Mesodermal cell (in vitro differentiated cells): ENCODE measurements around the gene WFIKKN2.

Source experiments
- H3K27ac ChIP-seq: 2 replicates; pipeline ENCODE4 v1.7.0; 2013; ENCODE audit warnings: mild to moderate bottlenecking, low read depth, low read length, moderate library complexity; ENCODE audit not compliant: severe bottlenecking
- H3K36me3 ChIP-seq: 2 replicates; pipeline ENCODE4 v1.7.1; 2013; ENCODE audit warnings: mild to moderate bottlenecking, low read length, moderate library complexity; ENCODE audit not compliant: control insufficient read depth, insufficient read depth
- H3K4me1 ChIP-seq: one replicate; pipeline ENCODE4 v1.7.1; 2013; ENCODE audit warnings: mild to moderate bottlenecking, low read length; ENCODE audit not compliant: insufficient read depth, control insufficient read depth, poor library complexity, severe bottlenecking
- H3K4me3 ChIP-seq: 2 replicates; pipeline ENCODE4 v1.7.0; 2013; ENCODE audit warnings: low read length, control low read depth, mild to moderate bottlenecking; ENCODE audit not compliant: insufficient read depth, poor library complexity, severe bottlenecking; ENCODE audit errors: extremely low read depth
- H3K9me3 ChIP-seq: 2 replicates; pipeline ENCODE4 v1.7.1; 2013; ENCODE audit warnings: mild to moderate bottlenecking, low read length, moderate library complexity; ENCODE audit not compliant: control insufficient read depth
- WGBS, 2 experiments: methylation state at CpG; one replicate each; pipeline ENCODE4 v1.1.5; 2013; ENCODE audit warnings: missing lambda C conversion rate in 2 of 2; ENCODE audit not compliant: insufficient coverage in 2 of 2; 5-methylcytosine and 5-hydroxymethylcytosine counted together

Gene WFIKKN2

DNA sequence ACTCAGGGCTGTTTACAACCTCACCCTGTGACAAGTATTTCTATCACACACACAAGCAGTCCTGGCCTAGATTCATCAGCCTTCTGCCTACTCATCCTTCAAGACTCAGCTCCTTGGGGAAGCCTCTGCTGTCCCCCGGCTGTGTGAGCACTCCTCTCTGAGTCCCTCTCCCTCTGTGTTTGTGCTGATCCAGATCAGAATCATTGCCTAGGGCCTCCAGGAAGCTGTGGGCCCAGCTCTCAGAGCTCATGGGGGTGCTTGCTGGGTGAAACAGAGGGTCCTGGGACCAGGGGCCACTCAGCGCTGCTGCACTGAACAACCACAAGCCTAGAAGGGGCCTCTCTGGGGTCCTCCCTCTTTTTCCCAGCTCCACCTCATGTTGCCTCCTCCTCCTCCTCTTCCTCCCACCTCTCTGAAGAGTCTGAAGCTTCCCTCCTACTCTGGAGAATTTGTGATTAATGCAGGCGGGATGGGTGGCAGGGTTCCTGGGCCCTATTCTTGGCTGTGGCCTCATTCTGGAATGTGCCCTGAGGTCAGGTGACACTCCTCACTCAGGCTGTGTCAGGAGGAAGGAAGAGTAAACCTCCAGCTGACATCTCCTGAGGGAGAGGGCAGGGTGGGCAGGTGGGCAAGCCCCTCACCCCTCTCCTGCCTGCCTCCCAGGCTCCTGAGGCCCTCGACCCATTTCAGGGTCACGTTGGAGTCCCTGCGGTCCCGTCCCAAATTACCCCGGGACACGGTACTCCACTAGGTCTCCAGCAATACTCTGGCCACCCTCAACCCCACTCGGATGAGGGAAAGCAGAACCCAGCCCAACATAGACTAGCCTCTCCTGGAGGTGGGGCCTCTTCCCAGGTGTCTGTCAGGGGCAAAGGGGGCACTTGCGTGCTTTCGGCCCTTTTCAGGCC, 10.1 kb downstream of the WFIKKN2 start:
- H3K36me3 ChIP-seq = no peaks in the 10 kb centered on the region
- 89% methylated on average over 10 to 12 of the region's 12 CpGs for WGBS, 2 experiments
- H3K27ac ChIP-seq = no peak overlapping the region
- H3K4me3 ChIP-seq = no peak overlapping the region
- no peaks in the 10 kb centered on the region for H3K9me3 ChIP-seq
- H3K4me1 ChIP-seq = peaks cover 13% of the 10 kb centered on the region

- H3K9me3 ChIP-seq = no peaks in the 10 kb centered on the region
- peaks cover 12% of the 10 kb centered on the region for H3K4me1 ChIP-seq
- no peak overlapping the region for H3K4me3 ChIP-seq
- no peaks in the 10 kb centered on the region for H3K36me3 ChIP-seq
- no peak overlapping the region for H3K27ac ChIP-seq
- WGBS, 2 experiments = 90 to 100% methylated on average over 3 to 4 of the region's 4 CpGs
Measured at GRCh38 chr17:50847566-50847965, 12.2 kb downstream of the WFIKKN2 start.

DNA sequence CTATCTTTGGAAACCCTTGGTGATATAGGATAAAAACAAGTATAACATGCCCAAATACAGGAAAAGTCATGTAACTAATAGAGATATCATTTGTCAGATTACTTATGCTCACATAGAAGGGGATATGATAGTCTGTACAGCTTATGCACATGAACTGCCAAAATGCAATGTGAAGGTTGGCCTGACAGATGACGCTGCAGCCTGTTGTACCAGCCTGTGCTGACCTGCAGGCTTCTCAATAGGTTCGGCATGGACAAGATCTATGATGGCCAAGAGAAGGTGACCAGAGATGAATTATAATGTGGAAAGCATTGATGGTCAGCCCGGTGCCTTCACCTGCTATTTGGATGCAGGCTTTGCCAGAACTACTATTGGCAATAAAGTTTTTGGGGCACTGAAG, 12.7 kb downstream of the WFIKKN2 start:
- WGBS, 2 experiments = 97 to 100% methylated on average over 2 to 3 of the region's 3 CpGs
- no peak overlapping the region for H3K4me3 ChIP-seq
- H3K9me3 ChIP-seq = no peaks in the 10 kb centered on the region

GRCh38 chr17:50848711-50849110, 13.3 kb downstream of the WFIKKN2 start:
- Histone ChIP-seq H3K9me3 (no peaks in the 10 kb centered on the region), H3K36me3 (no peaks in the 10 kb centered on the region), H3K4me3 (no peak overlapping the region), H3K27ac (no peak overlapping the region), H3K4me1 (peaks cover 15% of the 10 kb centered on the region)
- WGBS, 2 experiments = 63% methylated on average over 1 of the region's 2 CpGs; no CpG with 5 or more reads in 1 of the 2 experiments

More for the DNA sequence above, 12.7 kb downstream of the WFIKKN2 start:
- Histone ChIP-seq H3K27ac (no peak overlapping the region), H3K36me3 (no peaks in the 10 kb centered on the region), H3K4me1 (peaks cover 14% of the 10 kb centered on the region)

GRCh38 chr17:50850640-50851039, 15.3 kb downstream of the WFIKKN2 start:
- H3K4me1 ChIP-seq = peaks cover 13% of the 10 kb centered on the region

DNA sequence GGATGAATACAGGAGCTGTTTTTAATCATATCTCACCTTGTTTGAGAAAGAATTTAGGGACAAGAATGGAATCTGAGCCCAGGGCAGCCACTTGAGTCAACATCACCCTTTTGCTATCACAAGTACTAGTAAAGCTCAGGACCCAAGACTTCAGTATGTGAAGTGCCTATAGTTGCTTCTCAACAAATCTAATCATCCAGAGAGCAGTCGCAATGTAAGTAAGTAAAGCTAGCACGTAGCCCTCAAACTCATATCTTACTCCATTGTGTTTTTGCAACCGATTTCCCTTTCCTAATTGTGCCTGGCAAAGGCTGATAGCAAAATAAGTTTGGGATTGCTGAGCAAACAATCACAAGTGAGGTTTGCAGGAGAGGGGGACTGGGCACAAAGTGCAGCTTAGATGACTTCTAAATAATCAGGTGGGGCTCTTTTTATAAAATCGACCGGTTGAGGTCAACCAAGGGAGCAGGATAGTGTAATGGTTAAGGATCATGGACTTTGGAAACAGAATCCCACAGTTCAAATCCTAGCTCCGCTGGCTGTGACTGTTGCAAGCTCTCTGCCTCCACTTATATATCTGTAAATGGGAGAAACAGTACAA, 17.7 kb downstream of the WFIKKN2 start:
- no peaks in the 10 kb centered on the region for H3K36me3 ChIP-seq
- 94 to 97% methylated on average over 4 of the region's 6 CpGs for WGBS, 2 experiments
- peak overlapping the region; percentile 20 for H3K27ac ChIP-seq
- no peaks in the 10 kb centered on the region for H3K9me3 ChIP-seq
- H3K4me1 ChIP-seq = peaks cover 13% of the 10 kb centered on the region
- no peak overlapping the region for H3K4me3 ChIP-seq

More at GRCh38 chr17:50850640-50851039, 15.3 kb downstream of the WFIKKN2 start:
- no peaks in the 10 kb centered on the region for H3K36me3 ChIP-seq
- H3K27ac ChIP-seq = no peak overlapping the region
- 89 to 92% methylated on average over 3 to 4 of the region's 7 CpGs for WGBS, 2 experiments
- H3K9me3 ChIP-seq = no peaks in the 10 kb centered on the region
- H3K4me3 ChIP-seq = no peak overlapping the region

DNA sequence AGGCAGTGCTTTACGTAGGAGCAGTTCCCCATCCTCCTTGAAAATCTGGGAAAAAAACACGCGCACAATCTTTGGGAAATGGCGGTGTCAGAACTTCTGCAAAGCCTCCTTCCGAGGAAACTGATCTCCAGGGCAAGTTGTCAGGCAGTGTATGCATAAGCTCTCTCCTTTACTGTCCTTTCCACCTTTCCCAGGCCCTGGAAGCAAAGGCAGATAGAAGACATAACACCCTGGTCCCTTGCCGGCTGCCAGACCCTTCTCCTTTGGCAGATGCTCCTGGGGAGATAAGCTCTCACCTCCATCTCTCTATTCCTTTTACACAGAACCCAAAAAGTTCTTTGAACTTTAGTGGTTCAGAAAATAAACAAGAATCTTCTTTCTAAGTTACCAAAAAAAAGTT, 18.4 kb downstream of the WFIKKN2 start:
- Histone ChIP-seq H3K9me3 (no peaks in the 10 kb centered on the region), H3K4me1 (peaks cover 13% of the 10 kb centered on the region), H3K36me3 (no peaks in the 10 kb centered on the region), H3K4me3 (no peak overlapping the region), H3K27ac (no peak overlapping the region)
- 90 to 92% methylated on average over 3 to 6 of the region's 6 CpGs for WGBS, 2 experiments

DNA sequence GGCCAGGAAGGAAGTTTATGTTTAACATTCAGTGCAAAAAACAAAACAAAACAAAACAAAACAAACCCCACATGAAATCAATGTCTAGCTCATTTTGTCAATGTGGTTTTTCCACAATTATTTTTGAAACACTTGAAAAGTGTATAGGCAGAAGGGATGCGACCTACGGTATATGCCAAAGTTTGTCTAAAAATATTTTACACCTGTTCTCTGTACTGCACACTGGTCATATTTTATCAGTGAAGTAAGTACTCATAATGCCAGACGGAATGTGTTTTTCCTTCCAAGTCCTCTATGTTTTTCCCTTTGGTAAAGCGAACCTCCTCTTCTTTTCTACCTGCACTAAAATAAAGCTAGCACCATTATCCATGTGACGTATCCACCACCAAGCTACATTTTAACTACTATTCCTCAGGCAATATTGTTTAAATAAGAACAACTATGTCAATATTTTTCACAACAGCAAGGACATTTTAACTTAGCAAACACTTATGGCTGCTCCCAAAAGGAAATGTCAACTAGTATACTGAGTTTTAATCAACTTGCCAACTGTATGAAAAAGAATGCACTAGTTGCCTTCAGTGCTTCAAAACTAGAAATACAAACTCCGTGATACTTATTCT, 20.4 kb downstream of the WFIKKN2 start:
- H3K4me3 ChIP-seq = no peak overlapping the region
- H3K4me1 ChIP-seq = peaks cover 13% of the 10 kb centered on the region
- no peaks in the 10 kb centered on the region for H3K9me3 ChIP-seq
- no peak overlapping the region for H3K27ac ChIP-seq
- WGBS, 2 experiments = 97 to 100% methylated on average over 1 to 4 of the region's 6 CpGs
- H3K36me3 ChIP-seq = no peaks in the 10 kb centered on the region

GRCh38 chr17:50856431-50856830, 21.0 kb downstream of the WFIKKN2 start:
- Histone ChIP-seq H3K27ac (no peak overlapping the region), H3K36me3 (peaks cover 3% of the 10 kb centered on the region), H3K4me3 (no peak overlapping the region), H3K9me3 (no peaks in the 10 kb centered on the region), H3K4me1 (peaks cover 13% of the 10 kb centered on the region)
- 89 to 100% methylated on average over 1 of the region's 2 CpGs for WGBS, 2 experiments

DNA sequence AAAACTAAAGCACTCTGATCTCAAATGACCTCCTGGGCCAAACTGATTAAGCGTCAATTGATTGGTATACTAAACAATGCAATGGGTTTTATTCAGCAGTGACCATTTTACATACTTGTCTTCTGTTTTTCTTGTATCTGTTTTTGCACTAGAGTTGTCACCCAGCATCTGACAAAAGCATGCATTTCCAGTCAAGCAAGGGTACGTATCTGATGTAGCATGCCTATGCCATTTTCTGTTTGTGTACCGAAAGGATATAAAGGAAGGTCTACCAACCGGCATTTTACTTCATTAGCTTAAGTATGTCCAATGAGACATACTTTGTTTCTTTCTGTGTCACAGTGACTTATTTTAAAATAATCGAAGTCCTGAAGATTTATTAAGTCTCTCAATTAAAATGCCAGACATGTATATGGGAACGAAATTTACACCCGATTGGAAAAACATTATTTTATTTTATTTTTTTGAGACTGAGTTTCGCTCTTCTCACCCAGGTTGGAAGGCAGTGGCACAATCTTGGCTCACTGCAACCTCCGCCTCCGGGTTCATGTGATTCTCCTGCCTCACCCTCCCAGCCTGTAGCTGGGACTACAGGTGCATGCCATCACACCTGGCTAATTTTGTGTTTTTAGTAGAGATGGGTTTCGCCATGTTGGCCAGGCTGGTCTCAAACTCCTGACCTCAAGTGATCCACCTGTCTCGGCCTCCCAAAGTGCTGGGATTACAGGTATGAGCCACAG, 23.3 kb downstream of the WFIKKN2 start:
- WGBS, 2 experiments = 84 to 88% methylated on average over 6 to 10 of the region's 12 CpGs
- peaks cover 18% of the 10 kb centered on the region for H3K36me3 ChIP-seq
- no peaks in the 10 kb centered on the region for H3K9me3 ChIP-seq
- H3K27ac ChIP-seq = no peak overlapping the region
- H3K4me1 ChIP-seq = peaks cover 7% of the 10 kb centered on the region
- H3K4me3 ChIP-seq = no peak overlapping the region
